Measurements from ENCODE around the gene RSPH3. TPM values are rescaled to one million over a fixed set of nuclear protein-coding genes. Genes with fewer than 3 reads are reported as not detected.

Gene RSPH3
- total RNA-seq, 1 donor from 2014 or later, result 9.7 TPM

DNA sequence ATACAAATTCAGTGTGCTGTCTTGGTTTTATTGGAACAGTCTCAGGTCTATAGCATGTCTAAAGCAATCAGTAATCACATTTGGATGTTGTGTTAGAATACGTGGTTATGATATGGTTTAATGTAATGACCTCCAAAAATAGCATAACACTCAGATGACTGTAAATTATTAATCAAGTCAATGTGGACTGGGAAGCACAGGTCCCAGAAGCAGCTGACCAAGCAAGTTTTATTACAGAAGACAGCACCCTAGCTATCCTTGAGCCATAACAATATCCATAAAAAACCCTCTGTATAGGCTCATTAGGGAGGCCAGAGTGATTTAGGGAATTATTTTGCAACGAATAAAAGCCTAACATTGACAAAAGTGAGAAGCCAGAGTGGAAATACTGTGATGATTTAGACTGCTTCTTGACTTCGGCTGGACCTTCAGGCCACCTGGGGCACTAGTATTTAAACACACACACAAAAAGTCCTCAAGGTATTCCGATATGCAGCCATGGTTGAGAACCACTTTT, 66.9 kb downstream of the RSPH3 start:
- no peaks in the 10 kb centered on the region for H3K36me3 Mint-ChIP-seq
- TF ChIP-seq, protein P1, sequence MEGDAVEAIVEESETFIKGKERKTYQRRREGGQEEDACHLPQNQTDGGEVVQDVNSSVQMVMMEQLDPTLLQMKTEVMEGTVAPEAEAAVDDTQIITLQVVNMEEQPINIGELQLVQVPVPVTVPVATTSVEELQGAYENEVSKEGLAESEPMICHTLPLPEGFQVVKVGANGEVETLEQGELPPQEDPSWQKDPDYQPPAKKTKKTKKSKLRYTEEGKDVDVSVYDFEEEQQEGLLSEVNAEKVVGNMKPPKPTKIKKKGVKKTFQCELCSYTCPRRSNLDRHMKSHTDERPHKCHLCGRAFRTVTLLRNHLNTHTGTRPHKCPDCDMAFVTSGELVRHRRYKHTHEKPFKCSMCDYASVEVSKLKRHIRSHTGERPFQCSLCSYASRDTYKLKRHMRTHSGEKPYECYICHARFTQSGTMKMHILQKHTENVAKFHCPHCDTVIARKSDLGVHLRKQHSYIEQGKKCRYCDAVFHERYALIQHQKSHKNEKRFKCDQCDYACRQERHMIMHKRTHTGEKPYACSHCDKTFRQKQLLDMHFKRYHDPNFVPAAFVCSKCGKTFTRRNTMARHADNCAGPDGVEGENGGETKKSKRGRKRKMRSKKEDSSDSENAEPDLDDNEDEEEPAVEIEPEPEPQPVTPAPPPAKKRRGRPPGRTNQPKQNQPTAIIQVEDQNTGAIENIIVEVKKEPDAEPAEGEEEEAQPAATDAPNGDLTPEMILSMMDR (conservative IDR thresholded peaks at IDR 0.05), result no peak
- H3K9me3 Mint-ChIP-seq, result no peaks in the 10 kb centered on the region
- no peak for DNase-seq (ENCODE audit: extremely low spot score, unreplicated experiment)
- no peak overlapping the region for H3K27ac Mint-ChIP-seq
- H3K4me1 Mint-ChIP-seq (ENCODE audit: unreplicated experiment), result peaks cover 7% of the 10 kb centered on the region
- no peaks in the 10 kb centered on the region for H3K27me3 Mint-ChIP-seq
- H3K4me3 Mint-ChIP-seq, result no peak overlapping the region

DNA sequence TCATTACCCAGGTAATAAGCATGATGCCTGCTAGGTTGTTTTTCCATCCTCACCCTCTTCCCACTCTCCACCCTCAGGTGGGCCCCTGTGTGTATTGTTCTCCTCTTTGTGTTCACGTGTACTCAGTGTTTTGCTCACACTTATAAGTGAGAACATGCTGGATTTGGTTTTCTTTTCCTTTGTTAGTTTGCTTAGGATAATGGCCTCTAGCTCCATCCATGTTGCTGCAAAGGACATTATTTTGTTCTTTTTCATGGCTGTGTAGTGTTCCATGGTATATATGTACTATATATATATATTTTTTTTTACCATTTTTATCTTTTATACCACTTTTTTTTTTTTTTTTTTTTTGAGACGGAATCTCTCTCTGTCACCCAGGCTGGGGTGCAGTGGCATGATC, 71.9 kb downstream of the RSPH3 start:
- TF ChIP-seq, protein P1 (conservative IDR thresholded peaks at IDR 0.05), result no peak
- DNase-seq (ENCODE audit: extremely low spot score, unreplicated experiment), result no peak
- Mint-ChIP-seq H3K27me3 (no peaks in the 10 kb centered on the region), H3K9me3 (peaks cover 4% of the 10 kb centered on the region), H3K4me3 (no peak overlapping the region), H3K36me3 (no peaks in the 10 kb centered on the region), H3K4me1 (ENCODE audit: unreplicated experiment) (peaks cover 5% of the 10 kb centered on the region), H3K27ac (no peak overlapping the region)

DNA sequence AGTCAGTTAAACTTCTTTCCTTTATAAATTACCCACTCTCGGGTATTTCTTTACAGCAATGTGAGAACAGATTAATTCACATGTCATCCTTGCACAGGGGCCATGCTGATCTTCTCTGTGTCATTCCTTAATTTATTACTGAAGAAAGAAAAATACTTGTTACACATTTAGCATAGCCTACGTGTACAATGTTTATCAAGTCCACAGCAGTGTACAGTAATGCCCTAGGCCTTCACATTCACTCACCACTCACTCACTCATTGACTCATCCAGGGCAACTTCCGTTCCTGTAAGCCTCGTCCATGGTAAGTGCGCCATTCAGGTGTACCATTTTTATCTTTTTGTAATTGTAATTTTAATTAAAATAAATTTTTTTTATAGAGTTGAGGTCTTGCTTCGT, 73.6 kb downstream of the RSPH3 start:
- H3K27me3 Mint-ChIP-seq, result no peaks in the 10 kb centered on the region
- no peak for DNase-seq (ENCODE audit: extremely low spot score, unreplicated experiment)
- peaks cover 4% of the 10 kb centered on the region for H3K9me3 Mint-ChIP-seq
- peak overlapping the region; percentile 84 for H3K27ac Mint-ChIP-seq
- TF ChIP-seq, protein P1 (conservative IDR thresholded peaks at IDR 0.05), result no peak
- no peak overlapping the region for H3K4me3 Mint-ChIP-seq
- no peaks in the 10 kb centered on the region for H3K36me3 Mint-ChIP-seq
- H3K4me1 Mint-ChIP-seq (ENCODE audit: unreplicated experiment), result peaks cover 5% of the 10 kb centered on the region

DNA sequence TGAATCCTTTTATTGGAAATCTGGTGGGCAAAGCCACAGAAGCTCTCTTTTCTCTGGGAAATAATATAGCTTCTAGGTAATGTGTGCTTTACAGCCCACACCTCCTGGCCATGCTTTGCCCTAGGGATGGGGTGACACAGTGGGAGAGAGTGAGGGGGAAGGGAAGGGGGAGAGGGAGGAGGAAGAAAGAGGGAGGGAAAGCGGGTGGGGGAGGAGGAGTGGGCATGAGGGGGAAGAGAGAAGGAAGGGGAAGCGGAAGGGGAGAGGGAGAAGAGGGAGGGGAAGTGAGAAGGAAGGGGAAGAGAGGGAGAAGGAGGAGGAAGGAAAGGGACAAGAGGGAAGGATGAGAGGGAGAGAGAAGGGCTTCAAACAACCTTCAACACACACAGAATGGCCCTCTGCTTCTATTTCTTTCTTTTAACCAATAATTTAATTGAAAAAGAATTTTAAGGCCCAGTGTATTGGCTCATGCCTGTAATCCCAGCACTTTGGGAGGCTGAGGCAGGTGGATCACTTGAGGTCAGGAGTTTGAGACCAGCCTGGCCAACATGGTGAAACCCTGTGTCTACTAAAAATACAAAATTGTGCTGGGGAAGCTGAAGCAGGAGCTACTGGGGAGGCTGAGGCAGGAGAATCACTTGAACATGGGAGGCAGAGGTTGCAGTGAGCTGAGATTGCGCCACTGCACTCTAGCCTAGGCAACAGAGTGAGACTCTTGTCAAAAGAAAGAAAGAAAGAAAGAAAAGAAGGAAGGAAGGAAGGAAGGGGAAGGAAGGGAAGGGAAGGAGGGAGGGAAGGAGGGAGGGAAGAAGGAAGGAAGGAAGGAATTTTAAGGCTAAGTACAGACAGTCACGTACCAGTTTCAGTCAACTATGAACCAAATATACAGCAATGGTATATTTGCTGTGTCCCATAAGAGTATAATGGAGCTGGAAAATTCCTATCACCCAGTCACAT, 75.2 kb downstream of the RSPH3 start:
- no peaks in the 10 kb centered on the region for H3K27me3 Mint-ChIP-seq
- no peak for DNase-seq (ENCODE audit: extremely low spot score, unreplicated experiment)
- H3K27ac Mint-ChIP-seq, result no peak overlapping the region
- H3K36me3 Mint-ChIP-seq, result no peaks in the 10 kb centered on the region
- TF ChIP-seq, protein P1 (conservative IDR thresholded peaks at IDR 0.05), result no peak
- H3K4me3 Mint-ChIP-seq, result no peak overlapping the region
- H3K4me1 Mint-ChIP-seq (ENCODE audit: unreplicated experiment), result peaks cover 12% of the 10 kb centered on the region
- H3K9me3 Mint-ChIP-seq, result peaks cover 4% of the 10 kb centered on the region

DNA sequence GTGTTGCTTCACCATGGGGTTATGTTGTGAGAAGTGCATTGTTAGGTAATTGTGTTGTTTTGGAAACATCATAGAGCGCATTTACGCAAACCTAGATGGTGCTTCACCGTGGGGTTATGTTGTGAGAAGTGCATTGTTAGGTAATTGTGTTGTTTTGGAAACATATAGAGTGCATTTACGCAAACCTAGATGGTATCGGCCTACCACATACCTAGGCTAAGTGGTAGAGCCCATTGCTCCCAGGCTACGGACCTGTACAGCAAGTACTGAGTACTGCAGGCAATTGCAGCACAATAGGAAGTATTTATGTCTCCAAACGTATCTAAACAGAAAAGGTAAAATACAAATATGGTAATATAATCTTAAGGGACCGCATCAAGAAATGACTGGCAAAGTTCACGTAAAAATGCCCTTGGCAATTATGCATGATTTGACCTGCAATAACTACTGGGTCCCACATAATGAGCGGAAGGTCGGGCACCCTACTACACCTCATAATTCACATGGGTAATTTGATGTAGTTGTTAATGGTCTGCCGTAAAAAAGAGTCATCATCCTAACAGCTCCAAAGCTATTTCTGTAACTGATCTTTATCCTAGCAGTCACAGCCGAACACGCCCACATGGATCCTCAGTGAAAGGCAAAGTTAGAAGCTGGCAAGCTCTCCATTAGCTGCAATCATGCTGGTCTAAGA, 76.0 kb downstream of the RSPH3 start:
- Mint-ChIP-seq H3K9me3 (peaks cover 4% of the 10 kb centered on the region), H3K4me1 (ENCODE audit: unreplicated experiment) (peaks cover 12% of the 10 kb centered on the region), H3K27me3 (no peaks in the 10 kb centered on the region), H3K27ac (peak overlapping the region; percentile 44), H3K4me3 (no peak overlapping the region), H3K36me3 (no peaks in the 10 kb centered on the region)
- no peak for DNase-seq (ENCODE audit: extremely low spot score, unreplicated experiment)
- TF ChIP-seq, protein P1 (conservative IDR thresholded peaks at IDR 0.05), result no peak

Other genes starting within 250 kb of the RSPH3 start
- 166 and 349 TPM in 2 replicates for gene EZR, start 180.8 kb downstream of the RSPH3 start, total RNA-seq (ENCODE audit: low replicate concordance)
- gene TAGAP, start 44.8 kb upstream of the RSPH3 start, total RNA-seq (ENCODE audit: low replicate concordance), result 0.22 and 0.43 TPM in 2 replicates
- gene FNDC1, start 169.2 kb upstream of the RSPH3 start, total RNA-seq (ENCODE audit: low replicate concordance), result 0.14 and 1.7 TPM in 2 replicates